HPDE6-E6E7 (cell line): ENCODE data around the gene PCDHGC3.
"Not testable (repeated sequence)": the region's sequence is repeated elsewhere in the genome, so short reads cannot be mapped to it uniquely, and the experiment has no call there.

ENCODE experiments used
- DNase-seq: peaks from one replicate; pipeline ENCODE4 v3.0.0; 2011; ENCODE audit warnings: missing footprints; ENCODE audit errors: extremely low spot score

PCDHGC3 gene

GRCh38 chr5:141475625-141476131 is at the start of gene PCDHGC3:
PCDHGC3 (plus strand) TSS chr5:141475966; CDS start chr5:141476117, 151 bp downstream.
- DNase-seq: peak; percentile 96

GRCh38 chr5:141427783-141428426 is 47.9 kb upstream of the PCDHGC3 start:
- DNase-seq: no peak

GRCh38 chr5:141430332-141431113 is 45.2 kb upstream of the PCDHGC3 start, which contains the start of gene PCDHGA12:
PCDHGA12 (plus strand) TSS chr5:141430507; CDS start chr5:141430760, 253 bp downstream.
- peak; percentile 54 for DNase-seq

GRCh38 chr5:141431286-141431685 is 44.5 kb upstream of the PCDHGC3 start:
- no peak for DNase-seq

- not testable (repeated sequence) for DNase-seq
These were observed 43.5 kb upstream of the PCDHGC3 start for GRCh38 chr5:141432308-141432707.

- DNase-seq: not testable (repeated sequence)
These were observed 43.0 kb upstream of the PCDHGC3 start for GRCh38 chr5:141432726-141433125.

GRCh38 chr5:141434006-141434405 is 41.8 kb upstream of the PCDHGC3 start:
- DNase-seq: no peak

- DNase-seq: no peak
These were observed 38.5 kb upstream of the PCDHGC3 start for GRCh38 chr5:141437221-141437620.

GRCh38 chr5:141439411-141440141 is 36.2 kb upstream of the PCDHGC3 start:
- DNase-seq: no peak

GRCh38 chr5:141440341-141440740 is 35.4 kb upstream of the PCDHGC3 start:
- no peak for DNase-seq

- DNase-seq: no peak
These were observed 34.1 kb upstream of the PCDHGC3 start for GRCh38 chr5:141441571-141442170.

GRCh38 chr5:141465351-141465750 is 10.4 kb upstream of the PCDHGC3 start:
- DNase-seq: no peak

- peak; percentile 49 for DNase-seq
These were observed 556 bp downstream of the PCDHGC3 start for GRCh38 chr5:141476132-141476911.

- no peak for DNase-seq
These were observed 1.3 kb downstream of the PCDHGC3 start for GRCh38 chr5:141477044-141477575.

- DNase-seq: no peak
These were observed 2.0 kb downstream of the PCDHGC3 start for GRCh38 chr5:141477815-141478214.

GRCh38 chr5:141478321-141478945 is 2.7 kb downstream of the PCDHGC3 start:
- DNase-seq: no peak

- no peak for DNase-seq
These were observed 4.0 kb downstream of the PCDHGC3 start for GRCh38 chr5:141479776-141480175.

- no peak for DNase-seq
These were observed 8.1 kb downstream of the PCDHGC3 start for GRCh38 chr5:141483902-141484301.

- no peak for DNase-seq
These were observed 8.5 kb downstream of the PCDHGC3 start for GRCh38 chr5:141484310-141484640.

- DNase-seq: no peak
These were observed 9.0 kb downstream of the PCDHGC3 start, which contains the start of gene PCDHGC4 for GRCh38 chr5:141484641-141485311. PCDHGC4 (plus strand) TSS chr5:141485030; CDS start chr5:141485174, 144 bp downstream.
